ENCODE data around the gene MANEA. TPM values are rescaled to one million over a fixed set of nuclear protein-coding genes. Genes with fewer than 3 reads are reported as not detected.

Gene MANEA
- total and polyA plus RNA-seq, 2 of the 4 experiments (the other 2 are of a cell fraction): 3.9 to 9.0 TPM

DNA sequence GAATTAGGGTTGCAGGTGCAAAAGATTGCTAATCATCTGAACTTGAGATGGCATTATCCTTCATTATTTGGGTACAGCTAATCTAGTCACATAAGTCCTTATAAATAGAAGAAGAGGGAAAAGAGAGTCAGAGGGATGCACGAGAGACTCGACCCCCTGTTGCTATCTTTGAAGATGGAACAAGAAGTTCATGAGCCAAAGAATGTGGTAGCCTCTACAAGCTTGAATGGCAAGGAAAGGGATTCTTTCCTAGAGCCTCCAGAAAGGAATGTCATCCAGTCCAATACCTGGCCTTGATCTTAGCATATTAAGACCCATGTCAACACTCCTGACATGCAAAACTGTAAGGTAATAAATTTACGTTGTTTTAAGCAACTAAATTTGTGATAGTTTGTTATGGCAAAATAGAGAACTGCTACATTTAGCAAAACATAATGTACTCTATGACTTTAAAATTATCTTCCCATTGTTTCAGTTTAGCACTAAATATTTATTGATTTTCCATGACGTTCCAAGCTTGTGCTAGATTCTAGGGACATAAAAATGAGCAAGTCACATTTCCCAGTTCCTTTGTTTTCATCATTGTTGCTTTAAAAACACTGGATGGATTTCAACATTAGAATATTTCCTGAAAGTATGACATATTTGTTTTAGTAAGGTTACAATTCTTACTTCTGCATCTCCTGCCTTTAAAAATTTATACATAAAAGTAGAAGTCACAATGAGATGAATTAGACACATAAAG lies 12.7 kb downstream of the MANEA start:
- Histone ChIP-seq H3K79me1 (ENCODE audit: low read depth in 1 of 2, low read length in 2 of 2) (peaks cover 0 to 6% of the 10 kb centered on the region in 2 experiments; a peak in 2 of 4 replicates), H4K5ac (ENCODE audit: low read depth, low read length) (no peak overlapping the region), H4K91ac (ENCODE audit: insufficient read depth, low read depth, low read length) (no peak overlapping the region), H2AK9ac (replicated peaks; ENCODE audit: low read depth, low read length, poor library complexity) (no peak overlapping the region), H2AFZ (replicated peaks; ENCODE audit: low read length, poor library complexity) (no peak overlapping the region), H3K23ac (ENCODE audit: low read depth, low read length) (no peak overlapping the region), H3K9me1 (ENCODE audit: insufficient read depth, low read length) (no peaks in the 10 kb centered on the region), H2BK120ac (ENCODE audit: low read depth, low read length) (no peak overlapping the region), H3K9ac (ENCODE audit: low read depth, low read length) (no peak overlapping the region), H2BK15ac (ENCODE audit: low read depth, low read length) (no peak overlapping the region), H2AK5ac (ENCODE audit: low read depth, low read length) (no peak overlapping the region), H3K14ac (replicated peaks; ENCODE audit: low read depth, low read length) (no peak overlapping the region), H3K27ac (ENCODE audit: insufficient read depth, low read length) (no peak overlapping the region), H4K8ac (ENCODE audit: low read depth in 2 of 2, low read length in 2 of 2) (no peak overlapping the region), H3K4me3 (ENCODE audit: insufficient read depth, low read depth, low read length) (no peak overlapping the region), H3K18ac (ENCODE audit: low read depth, low read length) (no peak overlapping the region), H3K56ac (ENCODE audit: extremely low read depth, insufficient read depth, low read length) (no peak overlapping the region), H3K4me1 (ENCODE audit: control insufficient read depth, insufficient read depth, low read length) (no peaks in the 10 kb centered on the region), H3K36me3 (ENCODE audit: control insufficient read depth, insufficient read depth, low read length) (no peaks in the 10 kb centered on the region), H4K20me1 (ENCODE audit: insufficient read depth, low read length) (no peaks in the 10 kb centered on the region), H3K9me3 (ENCODE audit: control insufficient read depth, insufficient read depth, low read length) (no peaks in the 10 kb centered on the region), H2BK20ac (ENCODE audit: low read depth, low read length) (no peak overlapping the region), H2BK5ac (ENCODE audit: low read depth, low read length, poor library complexity, severe bottlenecking) (no peak overlapping the region), H3K4ac (ENCODE audit: low read depth, low read length) (no peak overlapping the region), H3K4me2 (ENCODE audit: low read depth, low read length) (no peak overlapping the region), H3K27me3 (ENCODE audit: control insufficient read depth, insufficient read depth, low read length) (no peaks in the 10 kb centered on the region)
- no TSS peak for BruUV-seq (replicated peaks)
- DNase-seq (no peak), ATAC-seq (ENCODE audit: low read depth) (no peak)
- no peak for TF ChIP-seq NFE2L2 (IDR thresholded peaks at IDR 0.05; ENCODE audit: low read depth, low read length)
- TF ChIP-seq, protein P1, sequence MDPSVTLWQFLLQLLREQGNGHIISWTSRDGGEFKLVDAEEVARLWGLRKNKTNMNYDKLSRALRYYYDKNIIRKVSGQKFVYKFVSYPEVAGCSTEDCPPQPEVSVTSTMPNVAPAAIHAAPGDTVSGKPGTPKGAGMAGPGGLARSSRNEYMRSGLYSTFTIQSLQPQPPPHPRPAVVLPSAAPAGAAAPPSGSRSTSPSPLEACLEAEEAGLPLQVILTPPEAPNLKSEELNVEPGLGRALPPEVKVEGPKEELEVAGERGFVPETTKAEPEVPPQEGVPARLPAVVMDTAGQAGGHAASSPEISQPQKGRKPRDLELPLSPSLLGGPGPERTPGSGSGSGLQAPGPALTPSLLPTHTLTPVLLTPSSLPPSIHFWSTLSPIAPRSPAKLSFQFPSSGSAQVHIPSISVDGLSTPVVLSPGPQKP (IDR thresholded peaks at IDR 0.05; ENCODE audit: borderline replicate concordance, low read depth, low read length): no peak
- TF ChIP-seq RCOR1 (IDR thresholded peaks at IDR 0.05; ENCODE audit: insufficient replicate concordance, low read length): no peak
- no peak for TF ChIP-seq POLR2A (IDR thresholded peaks at IDR 0.05; ENCODE audit: low read depth, low read length)
- no peak for TF ChIP-seq MAFK (IDR thresholded peaks at IDR 0.05; ENCODE audit: low read depth, low read length)
- no peak for TF ChIP-seq MAZ (IDR thresholded peaks at IDR 0.05; ENCODE audit: borderline replicate concordance, low read depth, low read length)
- TF ChIP-seq RAD21 (IDR thresholded peaks at IDR 0.05; ENCODE audit: low read length): no peak
- TF ChIP-seq CHD1 (IDR thresholded peaks at IDR 0.05; ENCODE audit: low read depth, low read length): no peak
- TF ChIP-seq SMC3 (IDR thresholded peaks at IDR 0.05; ENCODE audit: low read depth, low read length): no peak
- TF ChIP-seq MXI1 (IDR thresholded peaks at IDR 0.05; ENCODE audit: borderline replicate concordance, low read depth, low read length): no peak
- TF ChIP-seq CEBPB (IDR thresholded peaks at IDR 0.05; ENCODE audit: low read depth, low read length): no peak
- dilution Hi-C loops (cut with HindIII; ENCODE audit: low sequenced_read_pairs, unreplicated experiment): no loop called here
- POLR2A ChIA-PET (ENCODE audit: unreplicated experiment): no interaction called here
- CTCF ChIA-PET: no interaction called here
- in situ Hi-C loops (cut with MboI; ENCODE audit: low sequenced_read_pairs): no loop called here
- no CpG with 5 or more reads among the region's 4 CpGs for WGBS, 2 experiments (ENCODE audit: extremely low coverage in 2 of 2, insufficient read length in 1 of 2)
- intact Hi-C loops (cut with micrococcal nuclease): no loop called here

Data from IMR-90 (cell line).